Skeletal muscle tissue (tissue), 4 donors: ENCODE results near the gene PLSCR3. TPM values are rescaled to one million over a fixed set of nuclear protein-coding genes. Genes with fewer than 3 reads are reported as not detected.

Experiments
- H3K27ac ChIP-seq: one replicate; pipeline ENCODE4 v1.7.0; 2013; ENCODE audit warnings: mild to moderate bottlenecking, low read depth, low read length, inconsistent platforms
- H3K27me3 ChIP-seq, 3 donors: one replicate each; pipeline ENCODE4 v1.7.0; 2013; ENCODE audit warnings: low read length in 3 of 3; ENCODE audit not compliant: control insufficient read depth in 3 of 3, insufficient read depth in 3 of 3
- H3K36me3 ChIP-seq, 3 donors: one replicate each; pipeline ENCODE4 v1.7.0; 2013; ENCODE audit warnings: low read length in 3 of 3; ENCODE audit not compliant: control insufficient read depth in 3 of 3, insufficient read depth in 3 of 3
- H3K4me1 ChIP-seq, 3 donors: one replicate each; pipeline ENCODE4 v1.7.0; 2013; ENCODE audit warnings: low read length in 3 of 3, mild to moderate bottlenecking in 3 of 3; ENCODE audit not compliant: control insufficient read depth in 3 of 3, insufficient read depth in 3 of 3
- H3K4me3 ChIP-seq, 3 donors: one replicate each; pipeline ENCODE4 v1.7.0; 2013; ENCODE audit warnings: low read length in 3 of 3
- H3K9ac ChIP-seq, 3 donors: one replicate each; pipeline ENCODE4 v1.7.0; 2013; ENCODE audit warnings: low read length in 3 of 3, mild to moderate bottlenecking in 3 of 3, moderate library complexity in 2 of 3, low read depth in 1 of 3
- H3K9me3 ChIP-seq, 3 donors: one replicate each; pipeline ENCODE4 v1.7.0; 2013; ENCODE audit warnings: low read length in 3 of 3; ENCODE audit not compliant: control insufficient read depth in 3 of 3
- total RNA-seq: library from RNA; depleted of rRNA; stranded (reverse); fragments of >200 nt; gene quantifications from one replicate; pipeline ENCODE4 v1.2.3, GENCODE V29; 2014
- donor health status: Osteomylitis.

Gene PLSCR3
- total RNA-seq, 1 donor from 2014 or later = 10.4 TPM

GRCh38 chr17:7398612-7399011 lies 4.3 kb upstream of the PLSCR3 start:
- Histone ChIP-seq H3K27ac (no peak overlapping the region), H3K9me3 (no peaks in the 10 kb centered on the region), H3K9ac (no peak overlapping the region), H3K4me3 (no peak overlapping the region), H3K27me3 (no peaks in the 10 kb centered on the region), H3K36me3 (no peaks in the 10 kb centered on the region), H3K4me1 (peaks cover 16 to 17% (median 16%) of the 10 kb centered on the region in 3 donors)

GRCh38 chr17:7396147-7396546 lies 1.8 kb upstream of the PLSCR3 start:
- peaks cover 8 to 13% (median 12%) of the 10 kb centered on the region in 3 donors for H3K4me1 ChIP-seq
- no peak overlapping the region for H3K4me3 ChIP-seq
- H3K27me3 ChIP-seq = no peaks in the 10 kb centered on the region
- peaks cover 2 to 12% (median 9%) of the 10 kb centered on the region in 3 donors for H3K36me3 ChIP-seq
- no peak overlapping the region for H3K27ac ChIP-seq
- no peak overlapping the region for H3K9ac ChIP-seq
- H3K9me3 ChIP-seq = no peaks in the 10 kb centered on the region

GRCh38 chr17:7393613-7394451 lies 493 bp downstream of the PLSCR3 start:
- peaks cover 14 to 33% (median 25%) of the 10 kb centered on the region in 3 donors for H3K36me3 ChIP-seq
- no peaks in the 10 kb centered on the region for H3K9me3 ChIP-seq

DNA sequence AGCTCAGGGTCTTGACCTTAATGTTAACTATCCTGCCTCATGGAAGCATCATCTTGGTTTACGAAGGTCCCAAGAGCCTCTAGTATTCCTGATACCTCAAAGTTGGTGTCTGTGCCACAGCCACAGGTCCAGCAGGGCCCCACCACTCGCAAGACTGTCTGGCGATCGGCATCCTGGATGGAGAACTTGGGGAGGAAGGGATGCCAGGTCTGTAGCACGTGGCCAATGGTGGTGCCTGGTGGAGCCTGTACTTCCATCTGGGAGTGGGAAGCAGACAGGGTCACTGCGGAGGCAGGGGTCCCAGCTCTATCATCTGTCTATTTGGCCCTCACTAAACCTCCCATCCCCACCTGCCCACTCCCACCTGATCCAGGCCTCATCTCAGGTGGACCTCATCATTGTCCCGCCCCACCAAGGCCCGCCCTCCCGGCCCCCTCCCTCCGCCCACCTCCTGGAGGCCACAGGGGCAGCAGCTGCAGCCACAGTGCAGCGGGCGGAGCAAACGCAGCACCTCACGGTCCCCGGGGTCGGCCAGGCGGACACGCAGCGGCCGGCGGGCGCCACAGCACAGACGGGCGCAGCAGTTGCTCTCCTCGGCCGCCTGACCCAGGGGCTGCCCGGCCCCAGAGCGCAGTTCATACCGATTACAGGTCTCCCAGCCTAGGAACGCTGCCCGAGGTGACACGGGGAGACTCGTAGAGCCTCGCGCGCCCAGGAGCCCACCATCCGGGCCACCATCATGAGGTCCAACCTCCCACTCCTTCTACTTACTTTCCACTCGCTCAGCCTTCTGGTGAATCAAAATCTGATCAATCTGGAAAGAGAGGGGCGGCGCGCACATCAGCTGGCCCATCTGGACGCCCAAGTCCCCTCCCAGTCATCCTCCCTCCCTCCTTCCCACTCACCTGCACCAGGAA lies 1.4 kb downstream of the PLSCR3 start:
- H3K36me3 ChIP-seq = peaks cover 18 to 38% (median 28%) of the 10 kb centered on the region in 3 donors
- no peaks in the 10 kb centered on the region for H3K27me3 ChIP-seq
- H3K9ac ChIP-seq = no peak overlapping the region
- H3K4me3 ChIP-seq = peak overlapping the region in 2 of 3 donors; percentile 70 to 84
- no peaks in the 10 kb centered on the region for H3K9me3 ChIP-seq
- no peak overlapping the region for H3K27ac ChIP-seq
- peaks cover 8 to 15% (median 13%) of the 10 kb centered on the region in 3 donors for H3K4me1 ChIP-seq

More at GRCh38 chr17:7393613-7394451, 493 bp downstream of the PLSCR3 start:
- Histone ChIP-seq H3K27ac (peak overlapping the region; percentile 75), H3K27me3 (no peaks in the 10 kb centered on the region), H3K9ac (peak overlapping the region; percentile 75 to 95 (median 84)), H3K4me1 (peaks cover 8 to 15% (median 13%) of the 10 kb centered on the region in 3 donors), H3K4me3 (peak overlapping the region; percentile 70 to 84 (median 83))

GRCh38 chr17:7391307-7391706 lies 3.0 kb downstream of the PLSCR3 start:
- no peak overlapping the region for H3K4me3 ChIP-seq
- H3K9ac ChIP-seq = no peak overlapping the region
- no peaks in the 10 kb centered on the region for H3K27me3 ChIP-seq
- H3K27ac ChIP-seq = no peak overlapping the region
- peaks cover 18 to 38% (median 28%) of the 10 kb centered on the region in 3 donors for H3K36me3 ChIP-seq
- no peaks in the 10 kb centered on the region for H3K9me3 ChIP-seq
- peaks cover 8 to 15% (median 13%) of the 10 kb centered on the region in 3 donors for H3K4me1 ChIP-seq

- no peak overlapping the region for H3K27ac ChIP-seq
- H3K9me3 ChIP-seq = no peaks in the 10 kb centered on the region
- no peaks in the 10 kb centered on the region for H3K27me3 ChIP-seq
- H3K4me3 ChIP-seq = no peak overlapping the region
- peaks cover 8 to 15% (median 13%) of the 10 kb centered on the region in 3 donors for H3K4me1 ChIP-seq
- no peak overlapping the region for H3K9ac ChIP-seq
- H3K36me3 ChIP-seq = peaks cover 18 to 38% (median 28%) of the 10 kb centered on the region in 3 donors
Observed at GRCh38 chr17:7389924-7390910, 4.1 kb downstream of the PLSCR3 start.

GRCh38 chr17:7388856-7389255 lies 5.5 kb downstream of the PLSCR3 start:
- H3K9me3 ChIP-seq = no peaks in the 10 kb centered on the region
- peaks cover 18 to 38% (median 28%) of the 10 kb centered on the region in 3 donors for H3K36me3 ChIP-seq
- H3K27ac ChIP-seq = no peak overlapping the region
- peaks cover 3 to 13% (median 9%) of the 10 kb centered on the region in 3 donors for H3K4me1 ChIP-seq
- H3K4me3 ChIP-seq = no peak overlapping the region
- peaks cover 0 to 8% (median 0%) of the 10 kb centered on the region in 3 donors for H3K27me3 ChIP-seq
- no peak overlapping the region for H3K9ac ChIP-seq

GRCh38 chr17:7384489-7385081 lies 9.7 kb downstream of the PLSCR3 start:
- Histone ChIP-seq H3K4me1 (peaks cover 24 to 33% (median 27%) of the 10 kb centered on the region in 3 donors), H3K27ac (no peak overlapping the region), H3K4me3 (peak overlapping the region in 2 of 3 donors; percentile 48 to 60), H3K36me3 (peaks cover 8 to 13% (median 9%) of the 10 kb centered on the region in 3 donors), H3K9ac (peak overlapping the region in 1 of 3 donors; percentile 60), H3K9me3 (no peaks in the 10 kb centered on the region), H3K27me3 (peaks cover 10 to 43% (median 29%) of the 10 kb centered on the region in 3 donors)
